GM15510 (cell line): ENCODE results near the gene ANKRD53.
A peak's percentile ranks its signal among the peaks of the same experiment; 100 is the strongest.

Experiments
- POLR2A ChIP-seq: IDR thresholded peaks from 3 replicates; pipeline ENCODE4 v1.6.1; 2011; ENCODE audit warnings: borderline replicate concordance; ENCODE audit not compliant: insufficient read length; ENCODE audit errors: extremely low read depth

ANKRD53 gene

GRCh38 chr2:70988726-70989648, 10.6 kb downstream of the ANKRD53 start:
- no peak for TF ChIP-seq POLR2A

GRCh38 chr2:70990216-70990615, 11.8 kb downstream of the ANKRD53 start:
- TF ChIP-seq POLR2A, result no peak

GRCh38 chr2:70991142-70991541, 12.7 kb downstream of the ANKRD53 start:
- no peak for TF ChIP-seq POLR2A

- TF ChIP-seq POLR2A, result no peak
Measured at GRCh38 chr2:70991742-70992141, 13.3 kb downstream of the ANKRD53 start.

GRCh38 chr2:70992945-70993853, 14.8 kb downstream of the ANKRD53 start:
- TF ChIP-seq POLR2A, result no peak

- TF ChIP-seq POLR2A, result no peak
Measured at GRCh38 chr2:70994009-70994698, 15.7 kb downstream of the ANKRD53 start.

- TF ChIP-seq POLR2A, result peak; percentile 79
Measured at GRCh38 chr2:70994699-70995425, 16.4 kb downstream of the ANKRD53 start, which contains the start of gene TEX261. TEX261 (minus strand) TSS chr2:70994873; CDS start chr2:70994757, 116 bp downstream.

GRCh38 chr2:70995426-70995729, 16.9 kb downstream of the ANKRD53 start:
- no peak for TF ChIP-seq POLR2A

GRCh38 chr2:70999362-70999761, 20.9 kb downstream of the ANKRD53 start:
- TF ChIP-seq POLR2A, result no peak

- peak; percentile 45 for TF ChIP-seq POLR2A
Measured at GRCh38 chr2:71000780-71001591, 22.6 kb downstream of the ANKRD53 start.

- TF ChIP-seq POLR2A, result no peak
Measured at GRCh38 chr2:71001592-71001927, 23.1 kb downstream of the ANKRD53 start.

- no peak for TF ChIP-seq POLR2A
Measured at GRCh38 chr2:71001981-71002570, 23.6 kb downstream of the ANKRD53 start.

GRCh38 chr2:71003396-71003795, 25.0 kb downstream of the ANKRD53 start:
- TF ChIP-seq POLR2A, result no peak
